Subcutaneous adipose tissue (tissue), 4 donors: ENCODE measurements around the gene INPP5A. TPM values are rescaled to one million over a fixed set of nuclear protein-coding genes. Genes with fewer than 3 reads are reported as not detected.

Source experiments
- CTCF ChIP-seq: fragments of 450-650 bp; IDR thresholded peaks from one replicate; pipeline ENCODE4 v1.5.1; 2016; ENCODE audit warnings: low read depth, mild to moderate bottlenecking, control low read depth, antibody characterized with exemption, moderate library complexity
- total RNA-seq, 4 donors: library from RNA; depleted of rRNA; stranded (reverse); fragments of >200 nt; gene quantifications; one replicate each; pipeline ENCODE4 v1.1.0, GENCODE V29; 2016

Gene INPP5A
- total RNA-seq, 4 donors from 2014 or later, result 23.1 to 34.1 (median 31.6) TPM

- no peak for TF ChIP-seq CTCF
Measured at GRCh38 chr10:132499367-132499685, 38.3 kb upstream of the INPP5A start.

GRCh38 chr10:132500781-132501415, 36.7 kb upstream of the INPP5A start:
- TF ChIP-seq CTCF, result no peak

GRCh38 chr10:132502544-132503300, 34.9 kb upstream of the INPP5A start:
- no peak for TF ChIP-seq CTCF

- no peak for TF ChIP-seq CTCF
Measured at GRCh38 chr10:132503581-132504421, 33.8 kb upstream of the INPP5A start.

- no peak for TF ChIP-seq CTCF
Measured at GRCh38 chr10:132504501-132505272, 32.9 kb upstream of the INPP5A start.

GRCh38 chr10:132506711-132507408, 30.7 kb upstream of the INPP5A start:
- no peak for TF ChIP-seq CTCF
